Fibroblast of mammary gland (primary cell): ENCODE results near the gene LHX4.

Source experiments
- DNase-seq: peaks from one replicate; pipeline ENCODE4 v3.0.0-alpha.2; 2010; ENCODE audit warnings: low read depth
- H3K4me3 ChIP-seq: 2 replicates; pipeline ENCODE4 v1.5.1; 2011; ENCODE audit warnings: low read depth, mild to moderate bottlenecking, low read length, moderate library complexity; ENCODE audit not compliant: control insufficient read depth
- CTCF ChIP-seq: conservative IDR thresholded peaks from 2 replicates; pipeline ENCODE4 v1.5.1; 2011; ENCODE audit warnings: low read depth, low read length, inconsistent platforms; ENCODE audit not compliant: control insufficient read depth, insufficient read depth

LHX4 gene

GRCh38 chr1:180195916-180196315, 34.1 kb upstream of the LHX4 start:
- DNase-seq = no peak
- no peak overlapping the region for H3K4me3 ChIP-seq
- no peak for TF ChIP-seq CTCF

DNA sequence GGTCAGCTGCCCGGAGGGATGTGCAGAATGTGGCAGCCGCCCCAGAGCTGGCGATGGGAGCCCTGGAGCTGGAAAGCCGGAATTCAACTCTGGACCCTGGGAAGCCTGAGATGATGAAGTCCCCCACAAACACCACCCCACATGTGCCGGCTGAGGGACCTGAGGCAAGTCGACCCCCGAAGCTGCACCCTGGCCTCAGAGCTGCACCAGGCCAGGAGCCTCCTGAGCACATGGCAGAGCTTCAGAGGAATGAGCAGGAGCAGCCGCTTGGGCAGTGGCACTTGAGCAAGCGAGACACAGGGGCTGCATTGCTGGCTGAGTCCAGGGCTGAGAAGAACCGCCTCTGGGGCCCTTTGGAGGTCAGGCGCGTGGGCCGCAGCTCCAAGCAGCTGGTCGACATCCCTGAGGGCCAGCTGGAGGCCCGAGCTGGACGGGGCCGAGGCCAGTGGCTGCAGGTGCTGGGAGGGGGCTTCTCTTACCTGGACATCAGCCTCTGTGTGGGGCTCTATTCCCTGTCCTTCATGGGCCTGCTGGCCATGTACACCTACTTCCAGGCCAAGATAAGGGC, 33.5 kb upstream of the LHX4 start:
- no peak for DNase-seq
- TF ChIP-seq CTCF = no peak
- no peak overlapping the region for H3K4me3 ChIP-seq

GRCh38 chr1:180197231-180197630, 32.8 kb upstream of the LHX4 start:
- no peak for DNase-seq
- H3K4me3 ChIP-seq = no peak overlapping the region
- TF ChIP-seq CTCF = no peak

- no peak for TF ChIP-seq CTCF
- H3K4me3 ChIP-seq = no peak overlapping the region
- DNase-seq = no peak
Observed at GRCh38 chr1:180198196-180198595, 31.9 kb upstream of the LHX4 start.

DNA sequence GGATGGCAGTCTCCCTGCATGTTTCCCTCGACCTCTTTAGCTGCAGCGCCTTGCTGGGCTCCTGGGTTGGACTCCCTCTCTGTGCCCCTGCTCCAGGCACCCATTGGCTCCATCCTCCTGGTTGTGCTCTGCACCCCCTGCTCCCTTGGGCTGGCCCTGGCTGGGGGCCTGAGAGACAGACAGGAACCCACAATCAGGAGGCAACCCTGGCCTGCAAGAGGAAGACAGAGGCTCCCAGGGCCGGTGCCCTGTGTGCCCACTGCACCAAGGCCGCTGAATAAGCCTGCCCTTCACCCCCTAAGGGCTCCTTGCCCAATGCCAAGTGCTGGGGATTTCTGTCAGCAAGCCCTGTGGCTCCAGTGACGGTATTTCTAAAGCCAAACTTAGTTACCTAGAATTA, 31.5 kb upstream of the LHX4 start:
- H3K4me3 ChIP-seq = no peak overlapping the region
- no peak for DNase-seq
- no peak for TF ChIP-seq CTCF

DNA sequence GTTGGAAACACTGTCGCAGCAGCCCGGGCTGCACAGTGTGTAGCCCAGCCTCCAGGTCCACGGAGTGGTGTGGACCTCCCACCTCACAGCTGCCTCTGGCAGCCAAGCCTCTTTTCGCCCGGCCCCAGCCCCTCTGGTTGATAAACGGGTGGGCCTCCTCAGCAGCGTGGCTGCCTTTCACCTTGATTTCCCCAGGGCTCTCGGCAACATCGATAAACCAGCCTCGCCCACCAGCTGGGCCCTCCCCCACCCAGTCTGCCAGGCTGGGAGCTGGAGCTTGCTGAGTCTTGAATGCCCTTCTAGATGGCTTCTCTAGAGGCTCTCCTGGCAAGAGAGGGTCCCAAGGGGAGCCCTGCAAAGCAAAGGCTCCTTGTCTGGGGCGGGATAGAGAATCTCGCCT, 31.0 kb upstream of the LHX4 start:
- DNase-seq = no peak
- TF ChIP-seq CTCF = no peak

More for the DNA sequence above, 31.0 kb upstream of the LHX4 start:
- H3K4me3 ChIP-seq = no peak overlapping the region
